Neuronal stem cell (in vitro differentiated cells): Measurements from ENCODE around the gene CFAP69.

Experiments
- DNase-seq: peaks from one replicate; pipeline ENCODE4 v3.0.0-alpha.2; 2013; ENCODE audit warnings: low spot score
- H2AFZ ChIP-seq: one replicate; pipeline ENCODE4 v1.6.1; 2013; ENCODE audit warnings: mild to moderate bottlenecking, low read length, inconsistent platforms
- H2AK5ac ChIP-seq: 2 replicates; pipeline ENCODE4 v1.6.1; 2013; ENCODE audit warnings: low read depth, mild to moderate bottlenecking, inconsistent platforms, low read length, moderate library complexity, mixed read lengths
- H2BK120ac ChIP-seq: 2 replicates; pipeline ENCODE4 v1.6.1; 2013; ENCODE audit warnings: low read depth, mild to moderate bottlenecking, inconsistent platforms, low read length, moderate library complexity, mixed read lengths
- H2BK12ac ChIP-seq: one replicate; pipeline ENCODE4 v1.6.1; 2013; ENCODE audit warnings: low read length, inconsistent platforms
- H2BK15ac ChIP-seq: 2 replicates; pipeline ENCODE4 v1.6.1; 2013; ENCODE audit warnings: mild to moderate bottlenecking, low read length, inconsistent platforms, mixed read lengths
- H2BK5ac ChIP-seq: one replicate; pipeline ENCODE4 v1.6.1; 2013; ENCODE audit warnings: inconsistent platforms, mild to moderate bottlenecking, low read length, moderate library complexity
- H3K14ac ChIP-seq: one replicate; pipeline ENCODE4 v1.6.1; 2013; ENCODE audit warnings: low read length, inconsistent platforms
- H3K18ac ChIP-seq: 2 replicates; pipeline ENCODE4 v1.6.1; 2013; ENCODE audit warnings: low read length, inconsistent platforms
- H3K23ac ChIP-seq: 2 replicates; pipeline ENCODE4 v1.6.1; 2013; ENCODE audit warnings: low read depth, mild to moderate bottlenecking, mixed read lengths, low read length, inconsistent platforms; ENCODE audit not compliant: poor library complexity
- H3K27ac ChIP-seq: replicated peaks from 3 replicates; pipeline ENCODE4 v1.5.1; 2013; ENCODE audit warnings: low read length, inconsistent platforms
- H3K27me3 ChIP-seq, 3 experiments: 2 replicates each; pipeline ENCODE4 v1.6.1; 2013; ENCODE audit warnings: low read length in 3 of 3, mild to moderate bottlenecking in 2 of 3, inconsistent platforms in 1 of 3, low read depth in 1 of 3, mixed read lengths in 1 of 3, moderate library complexity in 1 of 3; ENCODE audit not compliant: control insufficient read depth in 3 of 3, insufficient read depth in 3 of 3
- H3K36me3 ChIP-seq, 2 donors: replicated peaks in 1 of 2; 2 replicates each; pipeline ENCODE4 v1.6.1; 2013; ENCODE audit warnings: low read length in 2 of 2; ENCODE audit not compliant: control insufficient read depth in 2 of 2, insufficient read depth in 2 of 2
- H3K4ac ChIP-seq: 2 replicates; pipeline ENCODE4 v1.6.1; 2013; ENCODE audit warnings: inconsistent platforms, mild to moderate bottlenecking, low read length, moderate library complexity
- H3K4me1 ChIP-seq, 2 donors: 1 replicate in 1 of 2; 2 replicates in 1 of 2; pipeline ENCODE4 v1.6.1; 2013; ENCODE audit warnings: low read length in 2 of 2, low read depth in 1 of 2; ENCODE audit not compliant: control insufficient read depth in 2 of 2, insufficient read depth in 1 of 2
- H3K4me2 ChIP-seq: one replicate; pipeline ENCODE4 v1.6.1; 2013; ENCODE audit warnings: mild to moderate bottlenecking, low read length, inconsistent platforms; ENCODE audit not compliant: insufficient read depth, poor library complexity, severe bottlenecking
- H3K4me3 ChIP-seq, 2 donors: 2 replicates each; pipeline ENCODE4 v1.5.1; 2013; ENCODE audit warnings: low read length in 2 of 2, mild to moderate bottlenecking in 2 of 2, inconsistent platforms in 1 of 2, moderate library complexity in 1 of 2
- H3K79me1 ChIP-seq: one replicate; pipeline ENCODE4 v1.6.1; 2013; ENCODE audit warnings: low read depth, mild to moderate bottlenecking, inconsistent platforms, low read length, moderate library complexity
- H3K9ac ChIP-seq: one replicate; pipeline ENCODE4 v1.6.1; 2013; ENCODE audit warnings: mild to moderate bottlenecking, low read depth, low read length, inconsistent platforms; ENCODE audit not compliant: poor library complexity
- H3K9me3 ChIP-seq, 2 donors: replicated peaks in 1 of 2; 2 replicates each; pipeline versions ENCODE3 to v1.6.1; 2013; ENCODE audit warnings: low read length in 2 of 2, mild to moderate bottlenecking in 2 of 2, inconsistent platforms in 1 of 2, low read depth in 1 of 2, mixed read lengths in 1 of 2, moderate library complexity in 1 of 2; ENCODE audit not compliant: control insufficient read depth in 2 of 2, insufficient read depth in 1 of 2
- H4K8ac ChIP-seq: one replicate; pipeline ENCODE4 v1.6.1; 2013; ENCODE audit warnings: low read depth, mild to moderate bottlenecking, inconsistent platforms, low read length, moderate library complexity
- H4K91ac ChIP-seq: one replicate; pipeline ENCODE4 v1.6.1; 2013; ENCODE audit warnings: low read length, low read depth, mild to moderate bottlenecking, inconsistent platforms; ENCODE audit not compliant: poor library complexity
- WGBS, 2 donors: extraction: QIAGEN DNeasy Blood & Tissue Kit; methylation state at CpG; one replicate each; pipeline ENCODE4 v1.1.7; 2013; ENCODE audit warnings: missing lambda C conversion rate in 2 of 2, mixed read lengths in 1 of 2; ENCODE audit not compliant: insufficient read length in 2 of 2, insufficient replicate concordance in 1 of 2; ENCODE audit errors: extremely low coverage in 2 of 2; 5-methylcytosine and 5-hydroxymethylcytosine counted together

The CFAP69 gene

GRCh38 chr7:90222811-90223725 lies 21.9 kb upstream of the CFAP69 start:
- Histone ChIP-seq H3K79me1 (no peaks in the 10 kb centered on the region), H3K27me3 (no peaks in the 10 kb centered on the region), H2BK5ac (no peak overlapping the region), H3K36me3 (no peaks in the 10 kb centered on the region), H3K4me2 (no peak overlapping the region), H2BK15ac (no peak overlapping the region), H3K18ac (no peak overlapping the region), H3K23ac (no peak overlapping the region), H3K4ac (no peak overlapping the region), H2BK12ac (no peak overlapping the region), H3K4me1 (peaks cover 5% of the 10 kb centered on the region in 2 donors), H3K14ac (no peak overlapping the region), H2AK5ac (no peak overlapping the region), H3K9me3 (no peaks in the 10 kb centered on the region), H2AFZ (no peak overlapping the region), H4K8ac (no peak overlapping the region), H3K4me3 (no peak overlapping the region), H2BK120ac (no peak overlapping the region), H3K27ac (no peak overlapping the region), H3K9ac (no peak overlapping the region), H4K91ac (no peak overlapping the region)
- WGBS, 2 donors = no CpG with 5 or more reads among the region's 5 CpGs
- no peak for DNase-seq

- H2AFZ ChIP-seq = peak overlapping the region; percentile 57
- H3K23ac ChIP-seq = no peak overlapping the region
- no peak overlapping the region for H2BK120ac ChIP-seq
- no CpG with 5 or more reads among the region's 3 CpGs for WGBS, 2 donors
- H2AK5ac ChIP-seq = no peak overlapping the region
- no peaks in the 10 kb centered on the region for H3K79me1 ChIP-seq
- H3K4me1 ChIP-seq = peaks cover 5% of the 10 kb centered on the region in 2 donors
- H3K27me3 ChIP-seq = no peaks in the 10 kb centered on the region
- H3K9me3 ChIP-seq = no peaks in the 10 kb centered on the region
- no peak overlapping the region for H3K4me3 ChIP-seq
- H4K91ac ChIP-seq = no peak overlapping the region
- no peak overlapping the region for H2BK15ac ChIP-seq
- no peak overlapping the region for H3K4ac ChIP-seq
- no peak overlapping the region for H2BK5ac ChIP-seq
- no peak overlapping the region for H3K9ac ChIP-seq
- no peak overlapping the region for H3K4me2 ChIP-seq
- H3K14ac ChIP-seq = no peak overlapping the region
- H2BK12ac ChIP-seq = no peak overlapping the region
- no peak for DNase-seq
- H3K27ac ChIP-seq = no peak overlapping the region
- H4K8ac ChIP-seq = no peak overlapping the region
- no peak overlapping the region for H3K18ac ChIP-seq
- H3K36me3 ChIP-seq = no peaks in the 10 kb centered on the region
Observed at GRCh38 chr7:90224195-90224594, 20.8 kb upstream of the CFAP69 start.

GRCh38 chr7:90225181-90225580 lies 19.8 kb upstream of the CFAP69 start:
- H2AK5ac ChIP-seq = no peak overlapping the region
- no peak overlapping the region for H3K18ac ChIP-seq
- no peaks in the 10 kb centered on the region for H3K79me1 ChIP-seq
- no peak overlapping the region for H3K4ac ChIP-seq
- H2BK120ac ChIP-seq = no peak overlapping the region
- no peaks in the 10 kb centered on the region for H3K36me3 ChIP-seq
- H4K91ac ChIP-seq = no peak overlapping the region
- H3K4me1 ChIP-seq = peaks cover 5% of the 10 kb centered on the region in 2 donors
- no peak overlapping the region for H2BK15ac ChIP-seq
- no peak overlapping the region for H3K9ac ChIP-seq
- H4K8ac ChIP-seq = no peak overlapping the region
- no peak overlapping the region for H2BK5ac ChIP-seq
- H3K4me2 ChIP-seq = no peak overlapping the region
- H3K27me3 ChIP-seq = no peaks in the 10 kb centered on the region
- no peaks in the 10 kb centered on the region for H3K9me3 ChIP-seq
- H2BK12ac ChIP-seq = no peak overlapping the region
- H2AFZ ChIP-seq = no peak overlapping the region
- H3K27ac ChIP-seq = no peak overlapping the region
- no peak overlapping the region for H3K23ac ChIP-seq
- WGBS, 2 donors = no CpG with 5 or more reads among the region's 3 CpGs
- H3K4me3 ChIP-seq = no peak overlapping the region
- no peak overlapping the region for H3K14ac ChIP-seq
- no peak for DNase-seq

GRCh38 chr7:90225601-90226000 lies 19.4 kb upstream of the CFAP69 start:
- Histone ChIP-seq H3K9ac (no peak overlapping the region), H2AFZ (no peak overlapping the region), H3K18ac (no peak overlapping the region), H3K36me3 (no peaks in the 10 kb centered on the region), H3K4me1 (peaks cover 5% of the 10 kb centered on the region in 2 donors), H2AK5ac (no peak overlapping the region), H3K14ac (no peak overlapping the region), H2BK15ac (no peak overlapping the region), H3K27ac (no peak overlapping the region), H3K4me2 (no peak overlapping the region), H4K8ac (no peak overlapping the region), H3K9me3 (no peaks in the 10 kb centered on the region), H4K91ac (no peak overlapping the region), H3K4me3 (no peak overlapping the region), H2BK12ac (no peak overlapping the region), H3K4ac (no peak overlapping the region), H2BK120ac (no peak overlapping the region), H3K79me1 (no peaks in the 10 kb centered on the region), H3K23ac (no peak overlapping the region), H3K27me3 (no peaks in the 10 kb centered on the region), H2BK5ac (no peak overlapping the region)
- WGBS, 2 donors = no CpG with 5 or more reads among the region's 1 CpG
- DNase-seq = no peak
